Myocyte (in vitro differentiated cells): ENCODE results near the gene RNF224. TPM values are rescaled to one million over a fixed set of nuclear protein-coding genes. Genes with fewer than 3 reads are reported as not detected.
"Not testable (repeated sequence)": the region's sequence is repeated elsewhere in the genome, so short reads cannot be mapped to it uniquely, and the experiment has no call there.

Experiments used
- DNase-seq: peaks from one replicate; pipeline ENCODE4 v3.0.0-alpha.2; 2012; ENCODE audit warnings: low read depth
- total RNA-seq: library from RNA; depleted of rRNA; stranded (reverse); fragments of >200 nt; gene quantifications from 2 replicates; pipeline ENCODE4 v1.2.3, GENCODE V29; 2014

Gene RNF224
- total RNA-seq, 1 donor from 2014 or later, result not detected

DNA sequence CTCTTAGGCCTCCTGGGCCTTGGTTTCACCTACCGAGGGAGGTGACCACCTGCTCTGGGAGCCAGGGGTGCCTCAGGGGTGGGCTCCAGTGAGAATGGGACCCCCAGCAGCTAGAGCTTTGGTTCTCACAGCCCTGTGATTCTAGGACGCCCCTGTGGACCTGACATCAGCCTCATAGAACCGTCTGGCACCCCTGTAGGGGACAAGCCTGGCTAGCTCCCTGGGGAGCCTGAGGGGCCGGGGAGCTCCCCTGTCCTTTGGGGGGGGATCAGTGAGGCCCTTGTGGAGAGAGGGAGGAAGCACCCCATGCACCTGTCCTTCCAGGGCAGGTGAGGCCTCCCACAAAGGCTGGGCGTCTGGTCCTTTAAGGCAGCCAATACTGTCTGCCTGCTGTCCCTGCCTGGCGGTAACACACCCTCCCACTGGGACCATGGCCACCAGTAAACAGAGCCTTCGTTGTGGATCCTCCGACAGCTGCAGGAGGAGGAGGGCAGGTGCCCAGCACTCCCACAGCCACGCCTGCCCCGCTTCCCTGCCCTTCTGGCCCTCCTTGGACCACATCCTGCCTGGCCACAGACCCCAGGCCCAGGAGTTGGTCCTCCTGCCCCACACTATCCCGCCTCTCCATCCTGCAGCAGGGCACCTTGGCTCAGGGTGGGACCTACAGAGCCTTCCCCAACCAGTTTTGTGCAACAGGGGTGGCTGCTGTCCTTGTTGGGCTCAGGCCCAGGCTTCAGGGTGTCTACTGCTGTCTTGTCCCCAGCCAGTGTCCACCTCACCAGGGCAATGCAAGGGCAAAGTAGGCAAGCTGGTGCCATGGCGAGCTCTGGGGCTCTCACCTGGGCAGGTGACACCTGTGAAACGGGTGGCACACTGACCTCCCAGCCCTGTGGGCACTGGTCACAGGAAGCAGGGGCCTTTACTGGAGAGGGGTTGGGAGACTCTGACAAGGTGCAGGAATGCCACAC, 10.7 kb downstream of the RNF224 start:
- peak; percentile 96 for DNase-seq

DNA sequence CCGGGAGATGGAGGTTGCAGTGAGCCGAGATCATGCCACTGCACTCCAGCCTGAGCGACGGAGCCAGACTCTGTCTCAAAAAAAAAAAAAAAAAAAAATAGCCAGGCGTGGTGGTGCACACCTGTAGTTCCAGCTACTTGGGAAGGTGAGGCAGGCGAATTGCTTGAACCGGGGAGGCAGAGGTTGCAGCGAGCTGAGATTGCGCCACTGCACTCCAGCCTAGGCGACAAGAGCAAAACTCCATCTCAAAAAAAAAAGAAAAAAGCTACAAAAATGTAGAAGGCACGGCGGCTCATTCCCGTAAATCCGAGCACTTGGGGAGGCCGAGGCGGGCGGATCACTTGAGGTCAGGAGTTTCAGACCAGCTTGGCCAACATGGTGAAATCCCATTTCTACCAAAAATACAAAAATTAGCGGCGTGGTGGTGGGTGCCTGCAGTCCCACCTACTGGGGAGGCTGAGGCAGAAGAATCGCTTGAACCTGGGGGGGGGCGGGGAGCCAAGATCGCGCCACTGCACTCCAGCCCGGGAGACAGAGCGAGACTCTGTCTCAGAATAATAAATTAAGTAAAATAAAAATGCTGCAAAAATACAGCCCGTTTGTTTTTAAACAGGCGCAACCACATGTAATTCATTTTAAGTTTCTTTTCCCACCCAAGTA, 12.4 kb downstream of the RNF224 start:
- not testable (repeated sequence) for DNase-seq

DNA sequence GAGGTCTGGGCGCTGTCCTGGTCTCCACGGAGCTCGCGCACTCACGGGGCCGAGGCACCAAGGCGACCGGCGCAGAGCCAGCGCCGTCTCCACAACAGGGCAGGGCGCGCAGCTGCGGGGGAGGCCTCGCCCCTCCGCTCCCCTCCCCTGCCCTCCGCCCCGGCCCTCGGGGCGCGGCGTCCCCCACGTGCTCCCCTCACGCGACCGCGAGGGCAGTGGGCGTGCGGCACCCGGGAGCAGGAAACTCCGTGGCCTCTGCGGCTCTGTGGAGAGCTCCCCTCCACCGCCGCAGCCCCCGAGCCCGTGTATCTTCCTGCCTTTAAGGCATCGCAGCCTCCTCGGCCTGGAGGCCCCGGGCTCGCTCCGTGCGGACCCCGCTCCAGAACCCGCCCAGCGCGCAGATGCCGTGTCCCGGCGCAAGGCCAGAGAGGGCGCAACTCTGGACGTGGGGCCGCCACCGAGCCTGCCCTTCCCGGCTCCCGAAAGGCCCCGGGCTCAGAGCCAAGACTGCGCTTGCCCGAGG, 13.1 kb downstream of the RNF224 start:
- peak; percentile 92 for DNase-seq

GRCh38 chr9:137240841-137241489, 13.7 kb downstream of the RNF224 start, which contains the start of gene TUBB4B:
Gene TUBB4B, plus strand, starts transcription at chr9:137241287. Its CDS starts 74 bp downstream, at chr9:137241361.
- peak; percentile 100 for DNase-seq

DNA sequence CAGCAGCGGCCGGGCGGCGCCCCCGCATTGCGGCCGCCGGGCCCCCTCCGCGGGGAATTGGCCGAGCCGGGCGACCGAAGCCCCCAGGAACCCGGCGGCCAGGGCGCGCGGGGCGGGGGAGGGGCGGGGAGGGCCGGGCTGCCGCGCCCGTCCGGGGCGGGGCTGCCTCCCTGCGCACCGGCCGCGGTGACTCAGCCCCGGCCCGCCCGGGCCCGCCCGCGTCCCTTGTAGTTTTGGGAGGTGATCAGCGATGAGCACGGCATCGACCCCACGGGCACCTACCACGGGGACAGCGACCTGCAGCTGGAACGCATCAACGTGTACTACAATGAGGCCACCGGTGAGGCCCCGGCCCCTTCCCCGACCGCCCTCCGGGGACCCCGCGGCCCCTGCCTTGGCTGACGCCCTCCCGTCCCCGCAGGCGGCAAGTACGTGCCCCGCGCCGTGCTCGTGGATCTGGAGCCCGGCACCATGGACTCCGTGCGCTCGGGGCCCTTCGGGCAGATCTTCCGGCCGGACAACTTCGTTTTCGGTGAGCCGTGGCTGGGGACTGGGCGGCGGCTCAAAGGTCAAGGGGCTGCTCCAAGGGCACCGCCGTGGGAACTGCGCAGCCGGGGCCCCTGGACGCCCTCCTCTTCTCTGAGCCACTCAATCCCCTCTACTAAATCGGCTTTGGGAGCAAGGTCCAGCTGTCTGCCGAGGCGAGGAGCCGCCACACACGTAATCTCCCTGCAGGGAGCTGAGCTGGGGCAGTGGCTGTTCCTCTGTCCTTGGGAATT, 14.4 kb downstream of the RNF224 start:
- peak; percentile 50 for DNase-seq

GRCh38 chr9:137242269-137243203, 15.2 kb downstream of the RNF224 start:
- DNase-seq, result no peak

DNA sequence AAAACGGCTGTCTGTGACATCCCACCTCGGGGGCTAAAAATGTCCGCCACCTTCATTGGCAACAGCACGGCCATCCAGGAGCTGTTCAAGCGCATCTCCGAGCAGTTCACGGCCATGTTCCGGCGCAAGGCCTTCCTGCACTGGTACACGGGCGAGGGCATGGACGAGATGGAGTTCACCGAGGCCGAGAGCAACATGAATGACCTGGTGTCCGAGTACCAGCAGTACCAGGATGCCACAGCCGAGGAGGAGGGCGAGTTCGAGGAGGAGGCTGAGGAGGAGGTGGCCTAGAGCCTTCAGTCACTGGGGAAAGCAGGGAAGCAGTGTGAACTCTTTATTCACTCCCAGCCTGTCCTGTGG, 15.9 kb downstream of the RNF224 start:
- not testable (repeated sequence) for DNase-seq

GRCh38 chr9:137243626-137244485, 16.6 kb downstream of the RNF224 start:
- no peak for DNase-seq

- no peak for DNase-seq
These were observed 17.5 kb downstream of the RNF224 start for GRCh38 chr9:137244486-137245449.

- DNase-seq, result no peak
These were observed 18.4 kb downstream of the RNF224 start for GRCh38 chr9:137245450-137246421.

- no peak for DNase-seq
These were observed 20.0 kb downstream of the RNF224 start for GRCh38 chr9:137247135-137247915.

DNA sequence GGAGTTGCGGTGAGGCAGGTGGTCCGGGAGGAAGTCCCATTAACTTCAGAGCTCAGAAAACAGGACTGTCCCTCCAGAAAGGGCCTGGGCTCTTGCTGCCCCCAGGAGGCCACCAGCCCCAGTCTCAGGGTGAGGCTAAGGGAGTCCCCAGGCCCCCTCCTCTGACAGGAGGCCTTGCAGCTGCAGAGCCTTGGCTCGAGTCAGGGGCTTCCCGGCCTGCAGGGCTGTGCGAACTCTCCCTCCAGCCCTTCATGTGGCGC, 20.5 kb downstream of the RNF224 start:
- no peak for DNase-seq

GRCh38 chr9:137250329-137251193, 23.3 kb downstream of the RNF224 start:
- no peak for DNase-seq

DNA sequence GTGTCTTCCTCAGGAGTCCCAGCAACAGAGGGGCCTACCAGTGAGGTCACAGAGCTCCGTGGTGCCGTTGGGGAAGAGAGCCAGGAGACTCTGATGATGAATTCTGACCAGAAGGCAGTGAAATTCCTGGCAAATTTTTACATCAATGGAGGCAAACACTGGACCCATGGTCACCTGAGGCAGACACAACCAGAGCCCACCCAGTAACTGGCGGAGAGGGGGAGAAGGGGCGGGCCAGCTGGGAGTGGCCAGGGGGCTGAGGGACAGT, 23.8 kb downstream of the RNF224 start, which contains the start of gene STPG3:
TSS of gene STPG3 (plus strand) at position 93 of the 268 bp plus-strand sequence. CDS start at position 94, 1 bp downstream.
- DNase-seq, result no peak
